Activated T-cell treated with anti-CD3 and anti-CD28 coated beads for 4 hours (primary cell): ENCODE data around the gene DRAP1.

ENCODE experiments used
- DNase-seq: peaks from one replicate; pipeline ENCODE4 v3.0.0-alpha.2; 2020

Gene DRAP1

GRCh38 chr11:65906602-65907001 lies 12.6 kb upstream of the DRAP1 start:
- DNase-seq: no peak

- no peak for DNase-seq
Measured at GRCh38 chr11:65907878-65908277, 11.3 kb upstream of the DRAP1 start.

- DNase-seq: no peak
Measured at GRCh38 chr11:65911682-65912568, 7.3 kb upstream of the DRAP1 start.

GRCh38 chr11:65912845-65913244 lies 6.4 kb upstream of the DRAP1 start:
- DNase-seq: no peak

GRCh38 chr11:65915101-65915820 lies 4.0 kb upstream of the DRAP1 start:
- DNase-seq: no peak

- no peak for DNase-seq
Measured at GRCh38 chr11:65915821-65916251, 3.4 kb upstream of the DRAP1 start.

GRCh38 chr11:65916391-65916790 lies 2.8 kb upstream of the DRAP1 start:
- DNase-seq: no peak

- no peak for DNase-seq
Measured at GRCh38 chr11:65917077-65917433, 2.2 kb upstream of the DRAP1 start.

- no peak for DNase-seq
Measured at GRCh38 chr11:65917434-65918210, 1.6 kb upstream of the DRAP1 start.

- peak; percentile 21 for DNase-seq
Measured at GRCh38 chr11:65918211-65919140, 750 bp upstream of the DRAP1 start, which contains the start of gene C11orf68. Gene C11orf68 (minus strand): TSS chr11:65919062. CDS start chr11:65919031, 31 bp downstream.

GRCh38 chr11:65919573-65920371 lies 546 bp downstream of the DRAP1 start:
- DNase-seq: peak; percentile 50

- DNase-seq: no peak
Measured at GRCh38 chr11:65920372-65920802, 1.2 kb downstream of the DRAP1 start.

- no peak for DNase-seq
Measured at GRCh38 chr11:65921033-65921555, 1.9 kb downstream of the DRAP1 start.

- DNase-seq: no peak
Measured at GRCh38 chr11:65921876-65922275, 2.6 kb downstream of the DRAP1 start.

- no peak for DNase-seq
Measured at GRCh38 chr11:65922565-65922964, 3.3 kb downstream of the DRAP1 start.

- no peak for DNase-seq
Measured at GRCh38 chr11:65925397-65925796, 6.2 kb downstream of the DRAP1 start.

GRCh38 chr11:65927904-65928397 lies 8.7 kb downstream of the DRAP1 start:
- peak; percentile 64 for DNase-seq

- DNase-seq: no peak
Measured at GRCh38 chr11:65928667-65929066, 9.4 kb downstream of the DRAP1 start.

- no peak for DNase-seq
Measured at GRCh38 chr11:65931773-65932557, 12.7 kb downstream of the DRAP1 start.

GRCh38 chr11:65932558-65932919 lies 13.3 kb downstream of the DRAP1 start:
- no peak for DNase-seq
